Measurements from ENCODE around the gene PELI3. TPM values are rescaled to one million over a fixed set of nuclear protein-coding genes. Genes with fewer than 3 reads are reported as not detected.
A peak's percentile ranks its signal among the peaks of the same experiment; 100 is the strongest.

The PELI3 gene
- total and polyA plus RNA-seq, 2 donors (not counting 1 experiment from before 2014, with no cell fraction given), result 3.2 to 15.6 TPM

GRCh38 chr11:66464916-66465315, 1.8 kb upstream of the PELI3 start:
- TF ChIP-seq EZH2 (IDR thresholded peaks at IDR 0.05; ENCODE audit: borderline replicate concordance, insufficient read depth, low read depth, low read length, poor library complexity, severe bottlenecking) (no peak), CTCF (IDR thresholded peaks at IDR 0.05) (no peak)
- DNase-seq (no peak), ATAC-seq (ENCODE audit: low read depth) (no peak)
- 86% methylated on average over 1 of the region's 1 CpG for WGBS (ENCODE audit: insufficient coverage)
- peak overlapping the region; percentile 80 for H2AFZ ChIP-seq (ENCODE audit: insufficient read depth, low read depth, low read length, poor library complexity, severe bottlenecking)
- Mint-ChIP-seq H3K27ac (peak overlapping the region; percentile 78), H3K4me3 (peak overlapping the region; percentile 95), H3K27me3 (no peaks in the 10 kb centered on the region), H3K4me1 (peaks cover 36% of the 10 kb centered on the region), H3K9me3 (ENCODE audit: insufficient read depth) (peaks cover 3% of the 10 kb centered on the region)
- no peaks in the 10 kb centered on the region for H3K36me3 ChIP-seq (replicated peaks in 1 of 2; ENCODE audit: control extremely low read depth in 1 of 2, control insufficient read depth in 1 of 2, extremely low read depth in 1 of 2, insufficient read depth in 2 of 2, low read length in 1 of 2)
- H3K9ac ChIP-seq (ENCODE audit: low read length), result no peak overlapping the region
- peak overlapping the region; percentile 86 for H3K4me2 ChIP-seq (replicated peaks; ENCODE audit: low read depth, low read length, poor library complexity, severe bottlenecking)
- H3K79me2 ChIP-seq (ENCODE audit: control insufficient read depth, insufficient read depth, low read length), result peaks cover 4% of the 10 kb centered on the region
- ChIA-PET POLR2A (no interaction called here), CTCF (interaction anchor here (1.0 to 1.2 kb wide), 3 partner anchors 15 to 152 kb away, joined by 3 to 4 read pairs (median 3); partner anchors contain the start of gene DPP3)
- intact Hi-C loops (cut with micrococcal nuclease), result loop anchor here (5.0 kb wide), 1 partner anchor 212 kb away; the partner anchor contains the start of gene RBM4B
- no peak overlapping the region for H3K4me3 ChIP-seq (ENCODE audit: control extremely low read depth in 1 of 5, extremely low read depth in 1 of 5, insufficient read depth in 1 of 5, low read depth in 2 of 5, low read length in 4 of 5)
- H3K27me3 ChIP-seq (replicated peaks in 1 of 4; ENCODE audit: control extremely low read depth in 1 of 4, control insufficient read depth in 3 of 4, insufficient read depth in 4 of 4, low read length in 3 of 4), result no peaks in the 10 kb centered on the region
- peak overlapping the region in 1 of 2 donors; percentile 84 for H3K27ac ChIP-seq (ENCODE audit: low read length in 2 of 2)
- H4K20me1 ChIP-seq (ENCODE audit: control insufficient read depth, insufficient read depth, low read length, poor library complexity, severe bottlenecking), result no peaks in the 10 kb centered on the region
- peaks cover 0 to 4% (median 0%) of the 10 kb centered on the region in 3 donors for H3K9me3 ChIP-seq (ENCODE audit: control extremely low read depth in 1 of 3, control insufficient read depth in 2 of 3, insufficient read depth in 1 of 3, low read length in 2 of 3)
- peaks cover 35 to 40% of the 10 kb centered on the region in 2 donors for H3K4me1 ChIP-seq (ENCODE audit: control insufficient read depth in 2 of 2, insufficient read depth in 2 of 2, low read length in 2 of 2)
